Measurements from ENCODE around the gene CAMTA1.

- TF ChIP-seq EZH2phosphoT487 (IDR thresholded peaks at IDR 0.05; ENCODE audit: low read length) (no peak), EZH2 (optimal IDR thresholded peaks at IDR 0.05; ENCODE audit: low read depth, low read length) (no peak)
- TF ChIP-seq, protein P1, sequence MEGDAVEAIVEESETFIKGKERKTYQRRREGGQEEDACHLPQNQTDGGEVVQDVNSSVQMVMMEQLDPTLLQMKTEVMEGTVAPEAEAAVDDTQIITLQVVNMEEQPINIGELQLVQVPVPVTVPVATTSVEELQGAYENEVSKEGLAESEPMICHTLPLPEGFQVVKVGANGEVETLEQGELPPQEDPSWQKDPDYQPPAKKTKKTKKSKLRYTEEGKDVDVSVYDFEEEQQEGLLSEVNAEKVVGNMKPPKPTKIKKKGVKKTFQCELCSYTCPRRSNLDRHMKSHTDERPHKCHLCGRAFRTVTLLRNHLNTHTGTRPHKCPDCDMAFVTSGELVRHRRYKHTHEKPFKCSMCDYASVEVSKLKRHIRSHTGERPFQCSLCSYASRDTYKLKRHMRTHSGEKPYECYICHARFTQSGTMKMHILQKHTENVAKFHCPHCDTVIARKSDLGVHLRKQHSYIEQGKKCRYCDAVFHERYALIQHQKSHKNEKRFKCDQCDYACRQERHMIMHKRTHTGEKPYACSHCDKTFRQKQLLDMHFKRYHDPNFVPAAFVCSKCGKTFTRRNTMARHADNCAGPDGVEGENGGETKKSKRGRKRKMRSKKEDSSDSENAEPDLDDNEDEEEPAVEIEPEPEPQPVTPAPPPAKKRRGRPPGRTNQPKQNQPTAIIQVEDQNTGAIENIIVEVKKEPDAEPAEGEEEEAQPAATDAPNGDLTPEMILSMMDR (IDR thresholded peaks at IDR 0.05; ENCODE audit: low read length): no peak
Measured at GRCh38 chr1:7529917-7530316, 744.7 kb downstream of the CAMTA1 start.
